ENCODE results near the gene CRYBG3.
A peak's percentile ranks its signal among the peaks of the same experiment; 100 is the strongest.

CRYBG3 gene

GRCh38 chr3:97971679-97972567 lies 150.1 kb downstream of the CRYBG3 start, which contains the start of gene RIOX2:
Gene RIOX2 (minus strand): TSS chr3:97972431. CDS start chr3:97967593, 4,838 bp downstream.
- TF ChIP-seq, protein P1, sequence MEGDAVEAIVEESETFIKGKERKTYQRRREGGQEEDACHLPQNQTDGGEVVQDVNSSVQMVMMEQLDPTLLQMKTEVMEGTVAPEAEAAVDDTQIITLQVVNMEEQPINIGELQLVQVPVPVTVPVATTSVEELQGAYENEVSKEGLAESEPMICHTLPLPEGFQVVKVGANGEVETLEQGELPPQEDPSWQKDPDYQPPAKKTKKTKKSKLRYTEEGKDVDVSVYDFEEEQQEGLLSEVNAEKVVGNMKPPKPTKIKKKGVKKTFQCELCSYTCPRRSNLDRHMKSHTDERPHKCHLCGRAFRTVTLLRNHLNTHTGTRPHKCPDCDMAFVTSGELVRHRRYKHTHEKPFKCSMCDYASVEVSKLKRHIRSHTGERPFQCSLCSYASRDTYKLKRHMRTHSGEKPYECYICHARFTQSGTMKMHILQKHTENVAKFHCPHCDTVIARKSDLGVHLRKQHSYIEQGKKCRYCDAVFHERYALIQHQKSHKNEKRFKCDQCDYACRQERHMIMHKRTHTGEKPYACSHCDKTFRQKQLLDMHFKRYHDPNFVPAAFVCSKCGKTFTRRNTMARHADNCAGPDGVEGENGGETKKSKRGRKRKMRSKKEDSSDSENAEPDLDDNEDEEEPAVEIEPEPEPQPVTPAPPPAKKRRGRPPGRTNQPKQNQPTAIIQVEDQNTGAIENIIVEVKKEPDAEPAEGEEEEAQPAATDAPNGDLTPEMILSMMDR (IDR thresholded peaks at IDR 0.05; ENCODE audit: low read depth, low read length) = no peak
- TF ChIP-seq MAX (IDR thresholded peaks at IDR 0.05; ENCODE audit: low read depth, low read length) (peak; percentile 96), MYC (IDR thresholded peaks at IDR 0.05; ENCODE audit: low read depth, low read length) (peak; percentile 92), POLR2A (IDR thresholded peaks at IDR 0.05; ENCODE audit: extremely low read depth, insufficient read length) (peak; percentile 44)
- peak within 1 kb of the TSS; percentile 76 for H3K4me3 ChIP-seq (ENCODE audit: low read depth, low read length)
- DNase-seq (ENCODE audit: low read depth) = peak; percentile 82

DNA sequence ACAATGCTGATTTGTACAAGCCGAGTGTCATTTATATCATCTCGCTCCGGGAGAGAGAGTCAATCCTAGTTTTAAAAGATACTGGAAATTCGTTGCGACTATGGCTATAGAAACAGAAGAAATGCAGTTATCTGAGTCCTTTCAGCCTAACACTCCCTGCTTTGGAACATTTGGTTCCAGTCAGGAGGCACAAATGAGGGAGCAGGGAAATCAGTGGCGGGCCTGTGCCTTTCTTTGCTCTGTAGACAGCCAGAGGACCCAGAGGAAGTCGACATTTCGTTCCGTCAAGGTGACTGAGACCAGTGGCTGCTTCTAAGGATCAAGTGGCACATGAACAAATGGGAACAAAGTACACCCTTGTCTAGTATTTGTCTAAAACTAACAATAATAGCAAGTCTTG lies 151.2 kb downstream of the CRYBG3 start:
- peak overlapping the region; percentile 76 for H3K4me3 ChIP-seq (ENCODE audit: low read depth, low read length)
- TF ChIP-seq MAX (IDR thresholded peaks at IDR 0.05; ENCODE audit: low read depth, low read length) = no peak
- TF ChIP-seq POLR2A (IDR thresholded peaks at IDR 0.05; ENCODE audit: extremely low read depth, insufficient read length) = no peak
- TF ChIP-seq, protein P1 (IDR thresholded peaks at IDR 0.05; ENCODE audit: low read depth, low read length) = no peak
- no peak for TF ChIP-seq MYC (IDR thresholded peaks at IDR 0.05; ENCODE audit: low read depth, low read length)
- DNase-seq (ENCODE audit: low read depth) = no peak

- TF ChIP-seq POLR2A (IDR thresholded peaks at IDR 0.05; ENCODE audit: extremely low read depth, insufficient read length) = no peak
- TF ChIP-seq MYC (IDR thresholded peaks at IDR 0.05; ENCODE audit: low read depth, low read length) = no peak
- no peak for TF ChIP-seq MAX (IDR thresholded peaks at IDR 0.05; ENCODE audit: low read depth, low read length)
- TF ChIP-seq, protein P1 (IDR thresholded peaks at IDR 0.05; ENCODE audit: low read depth, low read length) = no peak
- no peak overlapping the region for H3K4me3 ChIP-seq (ENCODE audit: low read depth, low read length)
- DNase-seq (ENCODE audit: low read depth) = no peak
Observed at GRCh38 chr3:97974996-97975395, 153.2 kb downstream of the CRYBG3 start.

GRCh38 chr3:97975466-97975865 lies 153.7 kb downstream of the CRYBG3 start:
- DNase-seq (ENCODE audit: low read depth) = no peak
- TF ChIP-seq, protein P1 (IDR thresholded peaks at IDR 0.05; ENCODE audit: low read depth, low read length) = no peak
- TF ChIP-seq POLR2A (IDR thresholded peaks at IDR 0.05; ENCODE audit: extremely low read depth, insufficient read length) (no peak), MAX (IDR thresholded peaks at IDR 0.05; ENCODE audit: low read depth, low read length) (no peak), MYC (IDR thresholded peaks at IDR 0.05; ENCODE audit: low read depth, low read length) (no peak)
- no peak overlapping the region for H3K4me3 ChIP-seq (ENCODE audit: low read depth, low read length)

- TF ChIP-seq POLR2A (IDR thresholded peaks at IDR 0.05; ENCODE audit: extremely low read depth, insufficient read length) (no peak), MYC (IDR thresholded peaks at IDR 0.05; ENCODE audit: low read depth, low read length) (no peak), MAX (IDR thresholded peaks at IDR 0.05; ENCODE audit: low read depth, low read length) (no peak)
- TF ChIP-seq, protein P1 (IDR thresholded peaks at IDR 0.05; ENCODE audit: low read depth, low read length) = no peak
- no peak for DNase-seq (ENCODE audit: low read depth)
- no peak overlapping the region for H3K4me3 ChIP-seq (ENCODE audit: low read depth, low read length)
Observed at GRCh38 chr3:97979610-97980009, 157.8 kb downstream of the CRYBG3 start.
